Lower lobe of right lung (tissue), 2 donors: Measurements from ENCODE around the gene PRKAR2A. TPM values are rescaled to one million over a fixed set of nuclear protein-coding genes. Genes with fewer than 3 reads are reported as not detected.
"Not testable (repeated sequence)": the region's sequence is repeated elsewhere in the genome, so short reads cannot be mapped to it uniquely, and the experiment has no call there.

Source experiments
- ATAC-seq, 2 donors: fragments of 200-7000 bp; cut with Tn5 transposase; one replicate each; pipeline ENCODE4 v1.9.1; 2020 to 2022; ENCODE audit warnings: mild to moderate bottlenecking in 2 of 2, moderate library complexity in 2 of 2
- DNase-seq: peaks from one replicate; pipeline ENCODE4 v3.0.0-alpha.2; 2020
- H3K27ac ChIP-seq: fragments of 200-600 bp; one replicate; pipeline ENCODE4 v1.8.0; 2022
- H3K27me3 ChIP-seq: fragments of 200-600 bp; one replicate; pipeline ENCODE4 v1.8.0; 2022; ENCODE audit warnings: low read depth
- H3K36me3 ChIP-seq: fragments of 200-600 bp; one replicate; pipeline ENCODE4 v1.8.0; 2022; ENCODE audit warnings: mild to moderate bottlenecking
- H3K4me1 ChIP-seq: fragments of 200-600 bp; one replicate; pipeline ENCODE4 v1.8.0; 2022
- H3K4me3 ChIP-seq: fragments of 200-600 bp; one replicate; pipeline ENCODE4 v1.8.0; 2022; ENCODE audit warnings: mild to moderate bottlenecking
- H3K9me3 ChIP-seq: fragments of 200-600 bp; one replicate; pipeline ENCODE4 v1.8.0; 2022
- CTCF ChIP-seq: fragments of 200-600 bp; IDR thresholded peaks from one replicate; pipeline ENCODE4 v1.8.0; 2022; ENCODE audit warnings: antibody characterized with exemption, mild to moderate bottlenecking
- intact Hi-C: fragments of 100-400 bp; cut with DNase I; formaldehyde crosslinking; loops from one replicate; pipeline ENCODE4 v1.11.0; 2022
- total RNA-seq: library from RNA; stranded (reverse); fragmentation: NEBNext Ultra II Directional; extraction: Animal tissue kit (Norgen Biotek cat#: 25700); gene quantifications from one replicate; pipeline ENCODE4 v1.2.1, GENCODE V29; 2021
- donor health status: DM: no; HTN: yes; CAD: no; lungs with severe emphysema.

Gene PRKAR2A
- total RNA-seq, 1 donor from 2014 or later, result 45.5 TPM

- DNase-seq, result no peak
- no peak overlapping the region for H3K4me3 ChIP-seq
- no peak for ATAC-seq
- H3K36me3 ChIP-seq, result peaks cover 5% of the 10 kb centered on the region
- intact Hi-C loops, result no loop called here
- H3K4me1 ChIP-seq, result peaks cover under 1% of the 10 kb centered on the region
- H3K27ac ChIP-seq, result no peak overlapping the region
- no peak for TF ChIP-seq CTCF
- no peaks in the 10 kb centered on the region for H3K9me3 ChIP-seq
- no peaks in the 10 kb centered on the region for H3K27me3 ChIP-seq
These were observed 21.2 kb downstream of the PRKAR2A start for GRCh38 chr3:48826451-48826850.

GRCh38 chr3:48820612-48821324, 26.9 kb downstream of the PRKAR2A start:
- Histone ChIP-seq H3K9me3 (no peaks in the 10 kb centered on the region), H3K4me1 (peaks cover 17% of the 10 kb centered on the region), H3K27ac (no peak overlapping the region), H3K36me3 (no peaks in the 10 kb centered on the region), H3K4me3 (no peak overlapping the region), H3K27me3 (no peaks in the 10 kb centered on the region)
- intact Hi-C loops, result no loop called here
- DNase-seq, result no peak
- TF ChIP-seq CTCF, result no peak
- ATAC-seq, result no peak

- H3K4me1 ChIP-seq, result peaks cover 17% of the 10 kb centered on the region
- ATAC-seq (no peak), DNase-seq (no peak)
- intact Hi-C loops, result no loop called here
- no peaks in the 10 kb centered on the region for H3K36me3 ChIP-seq
- no peak for TF ChIP-seq CTCF
- H3K9me3 ChIP-seq, result no peaks in the 10 kb centered on the region
- no peak overlapping the region for H3K27ac ChIP-seq
- no peaks in the 10 kb centered on the region for H3K27me3 ChIP-seq
- no peak overlapping the region for H3K4me3 ChIP-seq
These were observed 28.1 kb downstream of the PRKAR2A start for GRCh38 chr3:48819234-48820221.

- no peak for TF ChIP-seq CTCF
- no peaks in the 10 kb centered on the region for H3K36me3 ChIP-seq
- H3K27ac ChIP-seq, result no peak overlapping the region
- intact Hi-C loops, result no loop called here
- no peak for ATAC-seq
- peaks cover 13% of the 10 kb centered on the region for H3K4me1 ChIP-seq
- H3K9me3 ChIP-seq, result no peaks in the 10 kb centered on the region
- no peak overlapping the region for H3K4me3 ChIP-seq
- H3K27me3 ChIP-seq, result no peaks in the 10 kb centered on the region
- DNase-seq, result no peak
These were observed 36.1 kb downstream of the PRKAR2A start for GRCh38 chr3:48811524-48811923.

- intact Hi-C loops, result no loop called here
- Histone ChIP-seq H3K27me3 (no peaks in the 10 kb centered on the region), H3K4me1 (no peaks in the 10 kb centered on the region), H3K36me3 (no peaks in the 10 kb centered on the region), H3K4me3 (no peak overlapping the region), H3K9me3 (no peaks in the 10 kb centered on the region), H3K27ac (no peak overlapping the region)
- ATAC-seq (no peak), DNase-seq (no peak)
- no peak for TF ChIP-seq CTCF
These were observed 42.7 kb downstream of the PRKAR2A start for GRCh38 chr3:48804930-48805329.

- H3K27ac ChIP-seq, intact Hi-C loops, H3K4me1 ChIP-seq, H3K9me3 ChIP-seq, DNase-seq, H3K4me3 ChIP-seq, ATAC-seq, H3K27me3 ChIP-seq, H3K36me3 ChIP-seq: not testable (repeated sequence)
These were observed 46.8 kb downstream of the PRKAR2A start for GRCh38 chr3:48800831-48801230.
